NCI-H128 (cell line): ENCODE data around the gene ALG6.
"Not testable (repeated sequence)": the region's sequence is repeated elsewhere in the genome, so short reads cannot be mapped to it uniquely, and the experiment has no call there.

Experiments
- DNase-seq: peaks from one replicate; lab custom pipeline; 2025; ENCODE audit not compliant: unreplicated experiment; lab: John Stamatoyannopoulos, UW

The ALG6 gene

GRCh38 chr1:63328122-63328521 lies 39.3 kb upstream of the ALG6 start:
- DNase-seq: no peak

GRCh38 chr1:63328781-63329180 lies 38.6 kb upstream of the ALG6 start:
- DNase-seq: no peak

- no peak for DNase-seq
Measured at GRCh38 chr1:63329621-63330330, 37.7 kb upstream of the ALG6 start.

DNA sequence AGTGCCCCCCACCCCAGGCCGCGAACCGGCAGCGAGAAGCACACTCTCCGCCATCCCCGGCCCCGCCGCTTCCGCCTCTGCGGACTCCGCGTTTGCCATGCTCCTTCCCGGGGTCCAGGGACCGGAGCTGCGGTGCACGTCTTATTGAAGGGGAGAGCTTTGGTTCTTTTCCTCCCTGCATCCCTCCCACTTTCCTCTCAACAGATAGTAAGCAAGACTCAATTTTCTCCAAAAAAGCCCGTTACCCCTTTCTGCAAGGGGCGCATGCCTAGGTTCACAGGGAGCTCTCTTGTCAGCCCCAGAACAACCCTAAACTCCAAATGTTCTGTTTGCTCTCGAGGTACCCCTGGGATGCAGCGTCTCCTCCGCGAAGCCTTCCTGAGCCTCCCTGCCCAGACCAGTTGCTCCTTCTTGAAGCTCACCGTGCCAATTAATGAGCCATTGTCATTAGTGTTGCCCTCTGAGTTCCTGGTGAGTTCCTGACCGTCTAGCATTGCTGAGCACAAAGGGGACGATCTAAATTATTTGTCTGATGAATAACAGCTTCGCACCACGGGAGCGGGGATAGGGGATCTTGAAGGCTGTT lies 37.0 kb upstream of the ALG6 start:
- no peak for DNase-seq

- no peak for DNase-seq
Measured at GRCh38 chr1:63342402-63342801, 25.0 kb upstream of the ALG6 start.

DNA sequence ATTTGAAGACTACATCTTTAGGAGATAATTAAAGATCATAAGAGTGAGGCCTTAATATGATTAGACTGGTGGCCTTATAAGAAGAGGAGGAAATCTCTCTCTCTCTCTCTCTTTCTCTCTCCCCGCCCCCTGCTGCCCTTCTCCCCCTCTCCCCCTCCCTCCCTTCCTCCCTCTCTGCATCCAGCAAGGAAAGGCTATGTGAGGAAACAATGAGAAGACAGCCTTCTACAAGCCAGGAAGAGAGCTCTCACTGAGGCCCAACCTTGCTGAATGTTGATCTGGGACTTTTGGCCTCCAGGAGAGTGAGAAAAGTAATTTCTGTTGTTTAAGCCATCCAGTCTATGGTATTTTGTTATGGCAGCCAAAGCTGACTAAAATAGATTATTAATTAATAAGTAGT lies 23.5 kb upstream of the ALG6 start:
- DNase-seq: no peak

DNA sequence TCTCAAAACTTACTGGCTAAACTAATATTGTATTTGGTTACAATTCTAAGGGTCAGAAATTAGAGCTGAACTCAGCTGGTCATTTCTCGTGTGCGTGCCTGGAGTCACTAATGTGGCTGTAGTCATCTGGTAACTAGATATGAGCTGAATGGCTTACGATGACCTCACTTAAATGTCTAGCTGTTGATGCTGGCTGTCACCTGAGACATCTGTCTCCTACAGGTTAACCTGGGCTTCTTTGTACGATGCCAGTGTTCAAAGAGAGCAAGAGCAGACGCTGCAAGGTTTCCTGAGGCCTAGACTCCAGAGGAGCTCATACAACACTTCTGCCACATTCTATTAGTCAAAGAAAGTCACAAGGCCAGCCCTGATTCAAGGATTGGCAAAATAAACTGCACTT lies 17.1 kb upstream of the ALG6 start:
- no peak for DNase-seq

DNA sequence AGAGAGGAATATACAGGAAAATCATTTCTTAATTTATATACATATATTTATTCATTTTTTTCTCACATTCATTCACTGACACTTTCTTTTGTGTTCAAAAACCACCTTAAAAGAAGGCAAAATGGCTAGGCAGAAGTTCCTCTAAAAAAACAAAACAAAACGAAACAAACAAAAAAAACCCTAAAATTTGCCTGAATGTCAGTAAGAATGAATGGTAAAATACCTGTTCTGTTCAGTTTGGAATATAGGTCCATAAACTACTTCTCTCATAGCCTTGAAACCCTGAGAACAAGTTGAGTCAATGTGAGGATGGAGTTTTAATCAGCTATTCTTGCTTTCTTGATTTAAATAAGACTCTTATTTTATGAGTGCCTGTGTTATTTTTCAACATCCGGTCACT lies 14.7 kb upstream of the ALG6 start:
- no peak for DNase-seq

DNA sequence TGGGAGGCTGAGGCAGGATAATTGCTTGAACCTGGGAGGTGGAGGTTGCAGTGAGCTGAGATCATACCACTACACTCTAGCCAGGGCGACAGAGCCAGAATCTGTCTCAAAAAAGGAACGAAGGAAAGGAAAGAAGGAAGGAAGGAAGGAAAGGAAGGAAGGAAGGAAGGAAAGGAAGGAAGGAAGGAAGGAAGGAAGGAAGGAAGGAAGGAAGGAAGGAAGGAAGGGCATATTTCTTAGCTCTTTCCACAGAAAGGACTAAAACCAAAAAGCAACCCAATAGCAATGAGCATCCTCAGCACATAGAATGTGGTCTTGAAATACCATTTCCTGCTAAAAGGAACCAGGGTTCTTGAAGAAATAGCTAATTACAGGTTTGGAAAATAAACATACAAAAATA lies 11.2 kb upstream of the ALG6 start:
- DNase-seq: not testable (repeated sequence)

DNA sequence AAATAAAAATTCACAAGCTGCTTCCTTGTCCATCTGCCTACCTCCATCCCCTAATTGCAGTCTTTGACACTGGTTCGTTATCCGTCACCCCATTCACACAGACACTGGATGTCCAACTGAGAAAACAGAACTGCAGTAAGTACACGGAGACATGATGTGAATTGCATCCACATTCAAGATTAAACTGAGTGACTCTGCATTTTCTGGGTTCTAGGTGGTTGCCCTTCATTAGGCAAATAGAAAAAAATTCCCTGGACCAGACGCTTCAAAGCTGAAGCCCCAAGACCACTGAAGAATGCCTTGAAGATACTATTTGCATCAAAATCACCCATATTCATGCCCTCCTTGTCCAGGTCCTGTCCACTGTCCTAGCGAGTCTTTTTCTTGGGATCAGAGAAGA lies 7.9 kb upstream of the ALG6 start:
- no peak for DNase-seq

GRCh38 chr1:63362073-63362472 lies 5.4 kb upstream of the ALG6 start:
- DNase-seq: no peak

GRCh38 chr1:63362578-63362977 lies 4.8 kb upstream of the ALG6 start:
- DNase-seq: no peak

- DNase-seq: no peak
Measured at GRCh38 chr1:63363014-63363413, 4.4 kb upstream of the ALG6 start.

DNA sequence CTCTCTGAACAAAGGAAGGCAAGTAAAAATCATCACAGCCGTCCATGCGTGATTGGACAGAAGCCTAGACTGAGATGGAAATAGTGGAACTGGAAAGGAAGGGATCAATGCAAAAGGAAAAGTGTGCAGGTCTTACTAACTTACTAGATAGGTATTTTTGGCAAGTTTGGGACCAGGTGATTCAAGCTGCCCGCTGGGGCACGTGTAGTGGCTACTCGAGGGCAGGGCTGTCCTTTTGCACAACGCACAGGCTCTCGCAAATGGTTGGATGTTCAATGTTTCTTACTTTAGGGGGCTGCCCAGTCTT lies 566 bp upstream of the ALG6 start:
- no peak for DNase-seq

DNA sequence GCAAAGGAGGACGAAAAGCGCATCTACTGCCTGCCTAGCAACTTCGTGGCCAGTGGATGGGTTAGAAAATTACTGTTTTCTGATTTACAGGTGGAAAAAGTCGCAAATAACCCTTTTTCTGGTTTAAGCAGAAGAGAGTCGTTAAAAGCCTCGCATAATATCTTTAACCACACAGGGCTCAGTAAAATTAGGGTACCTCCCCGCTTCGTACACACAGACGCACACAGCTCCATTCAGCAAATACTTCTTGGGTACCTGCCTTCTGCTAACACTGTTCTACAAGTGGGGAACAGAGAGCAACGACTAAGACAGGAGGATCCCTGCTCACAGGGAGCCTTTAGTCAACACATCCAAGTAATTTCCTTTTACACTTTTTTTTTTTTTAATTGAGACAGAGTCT lies 704 bp downstream of the ALG6 start:
- no peak for DNase-seq

- no peak for DNase-seq
Measured at GRCh38 chr1:63379583-63379982, 12.2 kb downstream of the ALG6 start.

DNA sequence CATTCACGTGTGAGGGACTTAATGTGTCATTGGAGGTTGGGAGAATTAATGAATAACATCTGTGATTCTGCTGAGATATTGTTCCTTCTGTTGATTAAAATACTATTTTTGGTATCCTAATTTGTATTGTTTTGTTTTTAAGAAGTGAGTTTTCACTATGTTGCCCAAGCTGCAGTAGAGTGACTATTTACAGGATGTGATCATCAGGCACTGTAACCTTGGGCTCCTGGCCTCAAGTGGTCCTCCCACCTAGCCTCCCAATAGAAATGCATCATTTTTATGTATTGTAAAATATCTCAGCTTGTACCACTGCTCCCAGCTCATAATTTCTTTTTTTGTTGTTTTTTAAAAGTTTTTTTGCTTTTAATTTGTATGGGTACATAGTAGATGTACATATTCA lies 14.3 kb downstream of the ALG6 start:
- DNase-seq: no peak

DNA sequence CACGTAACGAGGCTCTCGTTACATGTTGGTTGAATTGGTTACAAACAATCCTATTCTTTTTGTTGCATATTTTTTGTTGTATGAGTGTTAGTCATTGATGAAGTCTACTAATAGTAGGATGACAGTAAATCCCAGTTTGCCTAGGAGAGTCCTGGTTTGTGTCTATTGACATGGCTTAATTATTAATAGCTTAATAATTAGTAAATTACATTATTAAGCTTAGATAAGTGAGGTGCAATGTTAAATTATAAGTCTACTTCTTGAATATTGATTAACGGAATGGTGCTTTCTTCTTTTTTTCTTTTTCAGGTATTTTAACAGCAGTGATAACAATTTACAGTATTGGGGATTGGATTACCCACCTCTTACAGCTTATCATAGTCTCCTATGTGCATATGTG lies 34.5 kb downstream of the ALG6 start:
- no peak for DNase-seq

DNA sequence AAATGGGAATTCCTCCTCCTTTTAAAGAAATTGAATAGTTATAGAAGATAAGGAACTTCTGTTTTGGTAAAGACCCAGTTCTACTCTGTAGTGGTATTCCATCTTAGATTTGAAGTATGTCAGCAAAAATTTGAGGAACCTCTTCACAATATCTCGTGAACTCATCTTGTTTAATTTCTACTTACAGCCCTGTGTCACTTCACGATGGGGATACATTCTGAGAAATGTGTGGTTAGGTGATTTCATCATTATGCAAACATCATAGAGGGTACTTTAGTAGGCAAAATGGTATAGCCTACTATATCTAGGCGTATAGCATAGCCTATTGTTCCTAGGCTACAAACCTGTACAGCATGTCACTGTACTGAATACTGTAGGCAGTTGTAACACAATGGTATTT lies 36.0 kb downstream of the ALG6 start:
- no peak for DNase-seq

DNA sequence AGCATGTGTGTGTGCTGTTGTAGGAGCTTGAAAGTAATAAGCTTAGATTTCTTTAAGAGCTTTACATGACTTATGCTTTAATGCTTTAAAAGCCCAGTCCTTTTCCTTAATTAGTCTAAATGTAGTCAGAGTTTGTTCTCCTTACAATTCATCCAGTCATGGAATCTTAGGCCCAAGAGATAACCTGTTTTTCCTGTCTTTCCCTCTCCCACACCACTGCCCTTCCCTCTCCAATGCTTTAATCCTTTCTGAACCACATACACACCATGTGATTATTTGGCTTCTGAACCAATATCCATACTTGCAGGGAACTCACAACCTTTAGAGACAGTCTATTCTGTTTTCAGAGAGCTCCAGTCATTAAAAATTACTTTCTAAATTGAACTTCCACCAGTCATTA lies 37.6 kb downstream of the ALG6 start:
- DNase-seq: no peak

DNA sequence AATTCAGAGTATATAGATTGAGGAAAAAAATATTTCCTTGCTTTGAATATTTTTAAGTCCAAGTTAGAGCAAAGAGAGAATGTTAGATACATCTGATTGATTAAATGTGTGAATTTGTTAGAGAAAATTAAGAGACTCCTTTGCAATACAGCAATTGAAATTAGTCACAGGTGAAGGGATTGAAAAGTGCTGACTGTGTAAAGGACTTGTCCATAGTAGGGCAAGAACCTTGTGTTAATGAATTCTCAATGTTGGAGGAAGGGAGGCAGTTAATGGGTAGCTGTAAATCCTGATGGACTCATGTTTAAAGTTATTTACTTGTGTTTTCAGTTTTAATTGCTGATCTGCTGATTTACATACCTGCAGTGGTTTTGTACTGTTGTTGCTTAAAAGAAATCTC lies 38.6 kb downstream of the ALG6 start:
- no peak for DNase-seq

- DNase-seq: no peak
Measured at GRCh38 chr1:63407002-63407401, 39.6 kb downstream of the ALG6 start.

DNA sequence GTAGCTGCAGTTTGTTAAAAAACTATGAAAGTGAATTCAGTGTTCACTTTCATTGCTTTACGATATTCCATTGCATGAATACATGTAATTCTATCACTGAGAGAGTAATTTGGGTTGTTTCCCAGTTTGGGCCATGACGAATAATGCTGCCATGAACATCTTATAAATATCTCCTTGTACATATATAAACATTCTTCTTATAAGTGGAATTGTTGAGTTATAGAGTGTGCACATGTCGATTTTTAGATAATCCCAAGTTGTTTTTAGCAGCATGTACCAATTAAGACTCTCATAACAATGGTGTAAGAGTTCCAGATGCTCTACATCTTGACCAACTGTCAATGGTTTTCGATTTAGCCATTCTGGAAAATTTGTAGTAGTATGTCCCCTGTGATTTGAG lies 40.9 kb downstream of the ALG6 start:
- DNase-seq: no peak
